Measurements from ENCODE around the gene HCST.

Gene HCST

GRCh38 chr19:35936738-35937268 is 34.5 kb downstream of the HCST start:
- Histone ChIP-seq H3K9me2 (replicated peaks; ENCODE audit: control insufficient read depth, low read length) (no peaks in the 10 kb centered on the region), H3K79me2 (ENCODE audit: control insufficient read depth, low read length) (no peaks in the 10 kb centered on the region), H3K9me3 (ENCODE audit: control insufficient read depth, insufficient read depth, low read length) (no peaks in the 10 kb centered on the region), H3F3A (ENCODE audit: control insufficient read depth, insufficient read depth) (no peaks in the 10 kb centered on the region), H4K20me1 (ENCODE audit: control insufficient read depth, insufficient read depth, low read depth, low read length) (no peaks in the 10 kb centered on the region), H3K27me3 (ENCODE audit: control insufficient read depth, low read length) (peaks cover 16% of the 10 kb centered on the region), H3K4me1 (ENCODE audit: control insufficient read depth, low read length) (peaks cover 19% of the 10 kb centered on the region), H3K36me3 (ENCODE audit: control insufficient read depth, low read length) (no peaks in the 10 kb centered on the region), H3K27ac (ENCODE audit: low read depth, low read length) (no peak overlapping the region), H3K4me2 (ENCODE audit: low read length) (peak overlapping the region; percentile 69), H3K4me3 (ENCODE audit: low read length) (peak overlapping the region; percentile 72)
- no peak for TF ChIP-seq EZH2phosphoT487 (IDR thresholded peaks at IDR 0.05; ENCODE audit: borderline replicate concordance, low read length)
- no peak for TF ChIP-seq CTCF (IDR thresholded peaks at IDR 0.05; ENCODE audit: low read depth, low read length, poor library complexity, severe bottlenecking)

GRCh38 chr19:35937345-35938281 is 35.3 kb downstream of the HCST start:
- H3K4me1 ChIP-seq (ENCODE audit: control insufficient read depth, low read length): peaks cover 15% of the 10 kb centered on the region
- H3K27ac ChIP-seq (ENCODE audit: low read depth, low read length): no peak overlapping the region
- TF ChIP-seq EZH2phosphoT487 (IDR thresholded peaks at IDR 0.05; ENCODE audit: borderline replicate concordance, low read length) (no peak), CTCF (IDR thresholded peaks at IDR 0.05; ENCODE audit: low read depth, low read length, poor library complexity, severe bottlenecking) (no peak)
- H3K4me2 ChIP-seq (ENCODE audit: low read length): peak overlapping the region; percentile 69
- no peaks in the 10 kb centered on the region for H4K20me1 ChIP-seq (ENCODE audit: control insufficient read depth, insufficient read depth, low read depth, low read length)
- no peaks in the 10 kb centered on the region for H3K9me3 ChIP-seq (ENCODE audit: control insufficient read depth, insufficient read depth, low read length)
- peak overlapping the region; percentile 72 for H3K4me3 ChIP-seq (ENCODE audit: low read length)
- H3F3A ChIP-seq (ENCODE audit: control insufficient read depth, insufficient read depth): no peaks in the 10 kb centered on the region
- peaks cover 16% of the 10 kb centered on the region for H3K27me3 ChIP-seq (ENCODE audit: control insufficient read depth, low read length)
- no peaks in the 10 kb centered on the region for H3K36me3 ChIP-seq (ENCODE audit: control insufficient read depth, low read length)
- no peaks in the 10 kb centered on the region for H3K79me2 ChIP-seq (ENCODE audit: control insufficient read depth, low read length)
- H3K9me2 ChIP-seq (replicated peaks; ENCODE audit: control insufficient read depth, low read length): no peaks in the 10 kb centered on the region

- Histone ChIP-seq H3F3A (ENCODE audit: control insufficient read depth, insufficient read depth) (no peaks in the 10 kb centered on the region), H3K36me3 (ENCODE audit: control insufficient read depth, low read length) (no peaks in the 10 kb centered on the region), H3K27ac (ENCODE audit: low read depth, low read length) (no peak overlapping the region), H3K4me3 (ENCODE audit: low read length) (no peak overlapping the region), H4K20me1 (ENCODE audit: control insufficient read depth, insufficient read depth, low read depth, low read length) (no peaks in the 10 kb centered on the region), H3K27me3 (ENCODE audit: control insufficient read depth, low read length) (peaks cover 16% of the 10 kb centered on the region), H3K9me3 (ENCODE audit: control insufficient read depth, insufficient read depth, low read length) (no peaks in the 10 kb centered on the region), H3K9me2 (replicated peaks; ENCODE audit: control insufficient read depth, low read length) (no peaks in the 10 kb centered on the region), H3K4me1 (ENCODE audit: control insufficient read depth, low read length) (peaks cover 15% of the 10 kb centered on the region), H3K4me2 (ENCODE audit: low read length) (no peak overlapping the region; the same call in 1 of the 2 replicates), H3K79me2 (ENCODE audit: control insufficient read depth, low read length) (no peaks in the 10 kb centered on the region)
- TF ChIP-seq CTCF (IDR thresholded peaks at IDR 0.05; ENCODE audit: low read depth, low read length, poor library complexity, severe bottlenecking) (no peak), EZH2phosphoT487 (IDR thresholded peaks at IDR 0.05; ENCODE audit: borderline replicate concordance, low read length) (no peak)
Measured at GRCh38 chr19:35938282-35939224, 36.2 kb downstream of the HCST start.

All from DOHH2 (cell line).